NB4 (cell line): ENCODE measurements around the gene MAGIX.

ENCODE experiments used
- MYC ChIP-seq: IDR thresholded peaks from 2 replicates; pipeline ENCODE4 v1.6.1; 2011; ENCODE audit warnings: low read depth, low read length
- POLR2A ChIP-seq: IDR thresholded peaks from 2 replicates; pipeline ENCODE4 v1.6.1; 2011; ENCODE audit warnings: mild to moderate bottlenecking; ENCODE audit not compliant: insufficient read length; ENCODE audit errors: extremely low read depth
- TF ChIP-seq, protein P1 (sequence below): IDR thresholded peaks from one replicate; pipeline ENCODE4 v1.5.1; 2012; ENCODE audit warnings: low read depth, low read length
- TF ChIP-seq, protein P2 (sequence below): IDR thresholded peaks from 2 replicates; pipeline ENCODE4 v1.6.1; 2011; ENCODE audit warnings: low read depth, low read length

- TF ChIP-seq, protein P1, sequence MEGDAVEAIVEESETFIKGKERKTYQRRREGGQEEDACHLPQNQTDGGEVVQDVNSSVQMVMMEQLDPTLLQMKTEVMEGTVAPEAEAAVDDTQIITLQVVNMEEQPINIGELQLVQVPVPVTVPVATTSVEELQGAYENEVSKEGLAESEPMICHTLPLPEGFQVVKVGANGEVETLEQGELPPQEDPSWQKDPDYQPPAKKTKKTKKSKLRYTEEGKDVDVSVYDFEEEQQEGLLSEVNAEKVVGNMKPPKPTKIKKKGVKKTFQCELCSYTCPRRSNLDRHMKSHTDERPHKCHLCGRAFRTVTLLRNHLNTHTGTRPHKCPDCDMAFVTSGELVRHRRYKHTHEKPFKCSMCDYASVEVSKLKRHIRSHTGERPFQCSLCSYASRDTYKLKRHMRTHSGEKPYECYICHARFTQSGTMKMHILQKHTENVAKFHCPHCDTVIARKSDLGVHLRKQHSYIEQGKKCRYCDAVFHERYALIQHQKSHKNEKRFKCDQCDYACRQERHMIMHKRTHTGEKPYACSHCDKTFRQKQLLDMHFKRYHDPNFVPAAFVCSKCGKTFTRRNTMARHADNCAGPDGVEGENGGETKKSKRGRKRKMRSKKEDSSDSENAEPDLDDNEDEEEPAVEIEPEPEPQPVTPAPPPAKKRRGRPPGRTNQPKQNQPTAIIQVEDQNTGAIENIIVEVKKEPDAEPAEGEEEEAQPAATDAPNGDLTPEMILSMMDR, result no peak
- TF ChIP-seq, protein P2, sequence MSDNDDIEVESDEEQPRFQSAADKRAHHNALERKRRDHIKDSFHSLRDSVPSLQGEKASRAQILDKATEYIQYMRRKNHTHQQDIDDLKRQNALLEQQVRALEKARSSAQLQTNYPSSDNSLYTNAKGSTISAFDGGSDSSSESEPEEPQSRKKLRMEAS, result no peak
- TF ChIP-seq POLR2A (no peak), MYC (no peak)
These were observed 47.8 kb downstream of the MAGIX start for GRCh38 chrX:49210406-49210805.
